IMR-90 (cell line): ENCODE results near the gene KCNAB1. TPM values are rescaled to one million over a fixed set of nuclear protein-coding genes. Genes with fewer than 3 reads are reported as not detected.

Experiments used
- ATAC-seq: fragments of 200-7000 bp; cut with Tn5 transposase; 2 replicates; pipeline ENCODE4 v1.9.1; 2020; ENCODE audit warnings: low read depth, mild to moderate bottlenecking, moderate library complexity
- BruUV-seq: library from RNA; stranded (reverse); fragments of 400-500 nt; replicated peaks from 2 replicates; lab custom pipeline; 2021; lab: Mats Ljungman, UMichigan
- CTCF ChIA-PET: fragments of 300-600 bp; formaldehyde crosslinking; extraction: SDS; loops from one replicate; lab custom pipeline; 2021; ENCODE audit warnings: antibody characterized with exemption; lab: Yijun Ruan, JAX
- POLR2A ChIA-PET: fragments of 300-600 bp; sonication (Branson Sonifier 250); formaldehyde crosslinking; loops from one replicate; lab custom pipeline; 2022; ENCODE audit warnings: antibody characterized with exemption; ENCODE audit not compliant: unreplicated experiment; lab: Charles Lee
- DNase-seq: peaks from one replicate; pipeline ENCODE4 v3.0.0; 2013
- H2AFZ ChIP-seq: replicated peaks from 2 replicates; pipeline ENCODE3; 2013; ENCODE audit warnings: low read length, mild to moderate bottlenecking; ENCODE audit not compliant: poor library complexity
- H2AK5ac ChIP-seq: 2 replicates; pipeline ENCODE4 v1.6.1; 2013; ENCODE audit warnings: low read depth, low read length, inconsistent platforms
- H2AK9ac ChIP-seq: replicated peaks from 2 replicates; pipeline ENCODE3; 2013; ENCODE audit warnings: mild to moderate bottlenecking, low read depth, low read length, moderate library complexity; ENCODE audit not compliant: poor library complexity
- H2BK120ac ChIP-seq: 2 replicates; pipeline ENCODE4 v1.6.1; 2013; ENCODE audit warnings: low read depth, low read length, inconsistent platforms
- H2BK15ac ChIP-seq: 3 replicates; pipeline ENCODE4 v1.6.1; 2013; ENCODE audit warnings: low read depth, low read length, inconsistent platforms
- H2BK20ac ChIP-seq: 2 replicates; pipeline ENCODE4 v1.6.1; 2013; ENCODE audit warnings: low read depth, mild to moderate bottlenecking, inconsistent platforms, low read length, moderate library complexity
- H2BK5ac ChIP-seq: 2 replicates; pipeline ENCODE4 v1.6.1; 2013; ENCODE audit warnings: mild to moderate bottlenecking, low read depth, low read length, inconsistent platforms; ENCODE audit not compliant: poor library complexity, severe bottlenecking
- H3K14ac ChIP-seq: replicated peaks from 2 replicates; pipeline ENCODE4 v1.6.1; 2013; ENCODE audit warnings: low read depth, low read length, inconsistent platforms
- H3K18ac ChIP-seq: 2 replicates; pipeline ENCODE4 v1.6.1; 2013; ENCODE audit warnings: low read depth, low read length, control low read depth
- H3K23ac ChIP-seq: 2 replicates; pipeline ENCODE4 v1.6.1; 2013; ENCODE audit warnings: low read depth, low read length, inconsistent platforms
- H3K27ac ChIP-seq: 2 replicates; pipeline ENCODE4 v1.5.1; 2013; ENCODE audit warnings: mild to moderate bottlenecking, control low read depth, low read length; ENCODE audit not compliant: insufficient read depth
- H3K27me3 ChIP-seq: 2 replicates; pipeline ENCODE4 v1.6.1; 2013; ENCODE audit warnings: low read length; ENCODE audit not compliant: control insufficient read depth, insufficient read depth
- H3K36me3 ChIP-seq: 2 replicates; pipeline ENCODE4 v1.6.1; 2013; ENCODE audit warnings: low read length, mixed read lengths; ENCODE audit not compliant: control insufficient read depth, insufficient read depth
- H3K4ac ChIP-seq: 2 replicates; pipeline ENCODE4 v1.6.1; 2013; ENCODE audit warnings: low read depth, low read length, inconsistent platforms
- H3K4me1 ChIP-seq: 2 replicates; pipeline ENCODE4 v1.6.1; 2013; ENCODE audit warnings: low read length, mixed read lengths; ENCODE audit not compliant: control insufficient read depth, insufficient read depth
- H3K4me2 ChIP-seq: 2 replicates; pipeline ENCODE4 v1.6.1; 2013; ENCODE audit warnings: low read depth, mild to moderate bottlenecking, control low read depth, low read length, moderate library complexity
- H3K4me3 ChIP-seq: 2 replicates; pipeline ENCODE4 v1.5.1; 2013; ENCODE audit warnings: low read depth, mild to moderate bottlenecking, control low read depth, low read length, moderate library complexity; ENCODE audit not compliant: insufficient read depth
- H3K56ac ChIP-seq: 2 replicates; pipeline ENCODE4 v1.6.1; 2013; ENCODE audit warnings: low read length, inconsistent platforms; ENCODE audit not compliant: insufficient read depth; ENCODE audit errors: extremely low read depth
- H3K79me1 ChIP-seq, 2 experiments: 2 replicates each; pipeline ENCODE4 v1.6.1; 2013; ENCODE audit warnings: low read length in 2 of 2, inconsistent platforms in 1 of 2, low read depth in 1 of 2
- H3K9ac ChIP-seq: 2 replicates; pipeline ENCODE4 v1.6.1; 2013; ENCODE audit warnings: low read depth, low read length, control low read depth
- H3K9me1 ChIP-seq: 2 replicates; pipeline ENCODE4 v1.6.1; 2013; ENCODE audit warnings: low read length, inconsistent platforms; ENCODE audit not compliant: insufficient read depth
- H3K9me3 ChIP-seq: 2 replicates; pipeline ENCODE4 v1.6.1; 2013; ENCODE audit warnings: low read length; ENCODE audit not compliant: control insufficient read depth, insufficient read depth
- H4K20me1 ChIP-seq: 2 replicates; pipeline ENCODE4 v1.6.1; 2013; ENCODE audit warnings: low read length, inconsistent platforms; ENCODE audit not compliant: insufficient read depth
- H4K5ac ChIP-seq: 2 replicates; pipeline ENCODE4 v1.6.1; 2013; ENCODE audit warnings: mild to moderate bottlenecking, low read depth, low read length, control low read depth
- H4K8ac ChIP-seq, 2 experiments: 2 replicates each; pipeline ENCODE4 v1.6.1; 2013; ENCODE audit warnings: low read depth in 2 of 2, low read length in 2 of 2, control low read depth in 1 of 2, inconsistent platforms in 1 of 2
- H4K91ac ChIP-seq: 2 replicates; pipeline ENCODE4 v1.6.1; 2013; ENCODE audit warnings: low read depth, low read length, inconsistent platforms; ENCODE audit not compliant: insufficient read depth
- RCOR1 ChIP-seq: IDR thresholded peaks from 2 replicates; pipeline ENCODE4 v1.6.1; 2012; ENCODE audit warnings: mild to moderate bottlenecking, low read length, improper control_type of control experiment; ENCODE audit not compliant: insufficient replicate concordance
- WGBS, 2 experiments: methylation state at CpG; one replicate each; pipeline versions ENCODE4 v1.1.5 to v1.1.7; 2013; ENCODE audit warnings: missing lambda C conversion rate in 2 of 2; ENCODE audit not compliant: insufficient read length in 1 of 2; ENCODE audit errors: extremely low coverage in 2 of 2; 5-methylcytosine and 5-hydroxymethylcytosine counted together
- dilution Hi-C: fragments of 300-500 bp; cut with HindIII; formaldehyde crosslinking; loops from one replicate; pipeline ENCODE4 v1.14.3; 2018; ENCODE audit warnings: low sequenced_read_pairs; ENCODE audit not compliant: unreplicated experiment
- in situ Hi-C: fragments of 300-500 bp; cut with MboI; formaldehyde crosslinking; loops from 3 replicates; pipeline ENCODE4 v1.14.3; 2019; ENCODE audit warnings: low sequenced_read_pairs, inconsistent platforms, mixed read lengths
- intact Hi-C: fragments of 100-400 bp; cut with micrococcal nuclease; formaldehyde crosslinking; loops from 2 replicates; pipeline ENCODE4 v1.10.0; 2022
- polyA plus RNA-seq, 3 experiments: library from polyadenylated mRNA; depleted of rRNA; stranded (reverse); fragments of >200 nt; gene quantifications; 2 replicates each; pipeline ENCODE4 v1.2.3, GENCODE V29; 2012; ENCODE audit warnings: low replicate concordance in 1 of 3
- total RNA-seq: library from RNA; depleted of rRNA; stranded (reverse); fragments of >200 nt; gene quantifications from 2 replicates; pipeline ENCODE4 v1.2.3, GENCODE V29; 2012

Gene KCNAB1
- total and polyA plus RNA-seq, 2 of the 4 experiments (the other 2 are of a cell fraction): under 0.01 to 0.07 TPM

GRCh38 chr3:156251424-156251823, 131.0 kb downstream of the KCNAB1 start:
- Histone ChIP-seq H3K23ac (no peak overlapping the region), H3K4me2 (no peak overlapping the region), H4K5ac (no peak overlapping the region), H2AFZ (no peak overlapping the region), H3K18ac (no peak overlapping the region), H4K20me1 (no peaks in the 10 kb centered on the region), H3K9me1 (no peaks in the 10 kb centered on the region), H3K14ac (no peak overlapping the region), H3K79me1 (no peaks in the 10 kb centered on the region), H2BK120ac (no peak overlapping the region), H2BK15ac (no peak overlapping the region), H2BK20ac (no peak overlapping the region), H3K4ac (no peak overlapping the region), H3K9me3 (no peaks in the 10 kb centered on the region), H4K8ac (no peak overlapping the region), H3K4me3 (no peak overlapping the region), H3K4me1 (no peaks in the 10 kb centered on the region), H3K56ac (no peak overlapping the region), H4K91ac (no peak overlapping the region), H3K9ac (no peak overlapping the region), H2BK5ac (no peak overlapping the region), H3K27me3 (no peaks in the 10 kb centered on the region; the same call in 1 of the 2 replicates), H3K36me3 (no peaks in the 10 kb centered on the region), H2AK9ac (no peak overlapping the region), H3K27ac (no peak overlapping the region), H2AK5ac (no peak overlapping the region)
- BruUV-seq: no TSS peak
- no peak for TF ChIP-seq RCOR1
- dilution Hi-C loops (no loop called here), in situ Hi-C loops (no loop called here), intact Hi-C loops (no loop called here)
- CTCF ChIA-PET: no interaction called here
- DNase-seq (no peak), ATAC-seq (no peak)
- POLR2A ChIA-PET: no interaction called here
- no CpG with 5 or more reads among the region's 4 CpGs for WGBS, 2 experiments
